AG04450 (cell line): Measurements from ENCODE around the gene MTMR12. TPM values are rescaled to one million over a fixed set of nuclear protein-coding genes. Genes with fewer than 3 reads are reported as not detected.
A peak's percentile ranks its signal among the peaks of the same experiment; 100 is the strongest.

Experiments used
- CTCF ChIA-PET: fragments of 300-600, 350-600 bp; formaldehyde crosslinking; extraction: SDS; loops from one replicate; lab custom pipeline; 2022; ENCODE audit warnings: antibody characterized with exemption, inconsistent platforms; lab: Charles Lee
- POLR2A ChIA-PET: fragments of 350-600 bp; formaldehyde crosslinking; extraction: SDS; loops from one replicate; lab custom pipeline; 2021; ENCODE audit warnings: antibody characterized with exemption, inconsistent platforms; lab: Yijun Ruan, JAX
- DNase-seq: peaks from one replicate; pipeline ENCODE4 v3.0.0-alpha.2; 2011; ENCODE audit warnings: low read depth, low spot score
- H3K27ac ChIP-seq: one replicate; pipeline ENCODE4 v1.5.1; 2012; ENCODE audit warnings: low read depth, low read length, control low read depth
- H3K27me3 ChIP-seq: one replicate; pipeline ENCODE4 v1.6.0; 2012; ENCODE audit warnings: low read length; ENCODE audit not compliant: control insufficient read depth, insufficient read depth
- H3K4me3 ChIP-seq: 2 replicates; pipeline ENCODE4 v1.5.1; 2011; ENCODE audit warnings: mild to moderate bottlenecking, low read depth, low read length, control low read depth
- H3K9me3 ChIP-seq: 2 replicates; pipeline ENCODE4 v1.5.1; 2012; ENCODE audit warnings: low read length; ENCODE audit not compliant: control insufficient read depth, insufficient read depth
- CTCF ChIP-seq: IDR thresholded peaks from 2 replicates; pipeline ENCODE4 v1.5.1; 2011; ENCODE audit warnings: low read depth, low read length, control low read depth, inconsistent platforms
- polyA minus RNA-seq: library from RNA; depleted of rRNA, polyadenylated mRNA; stranded (reverse); fragments of >200 nt; gene quantifications from 2 replicates; pipeline ENCODE4 v1.2.3, GENCODE V29; 2011; rRNA and poly(A)+ RNA removed
- polyA plus RNA-seq: library from polyadenylated mRNA; depleted of rRNA; stranded (reverse); fragments of >200 nt; gene quantifications from 2 replicates; pipeline ENCODE4 v1.2.3, GENCODE V29; 2011; rRNA removed

The MTMR12 gene
- polyA plus RNA-seq (15.7 and 20.8 TPM in 2 replicates), polyA minus RNA-seq (16.5 and 21.7 TPM in 2 replicates)

GRCh38 chr5:32312595-32313332 is at the start of gene MTMR12:
Gene MTMR12 (minus strand): TSS chr5:32312939. CDS start chr5:32312838, 101 bp downstream.
- Histone ChIP-seq H3K27ac (peak within 1 kb of the TSS; percentile 85), H3K9me3 (no peaks in the 10 kb centered on the region; the same call in 1 of the 2 replicates), H3K27me3 (no peaks in the 10 kb centered on the region), H3K4me3 (peak within 1 kb of the TSS; percentile 81)
- no peak for TF ChIP-seq CTCF
- DNase-seq, result peak; percentile 97
- POLR2A ChIA-PET, result no interaction called here
- CTCF ChIA-PET, result no interaction called here

- Histone ChIP-seq H3K4me3 (no peak overlapping the region), H3K27me3 (no peaks in the 10 kb centered on the region), H3K9me3 (no peaks in the 10 kb centered on the region), H3K27ac (no peak overlapping the region)
- POLR2A ChIA-PET, result no interaction called here
- no peak for DNase-seq
- CTCF ChIA-PET, result no interaction called here
- no peak for TF ChIP-seq CTCF
These were observed 49.8 kb upstream of the MTMR12 start for GRCh38 chr5:32362527-32362926.

GRCh38 chr5:32360906-32361305 is 48.2 kb upstream of the MTMR12 start:
- POLR2A ChIA-PET, result no interaction called here
- H3K4me3 ChIP-seq, result no peak overlapping the region
- DNase-seq, result no peak
- no peaks in the 10 kb centered on the region for H3K27me3 ChIP-seq
- CTCF ChIA-PET, result no interaction called here
- TF ChIP-seq CTCF, result no peak
- H3K9me3 ChIP-seq, result no peaks in the 10 kb centered on the region
- H3K27ac ChIP-seq, result no peak overlapping the region

GRCh38 chr5:32358611-32359010 is 45.9 kb upstream of the MTMR12 start:
- DNase-seq, result no peak
- Histone ChIP-seq H3K27ac (no peak overlapping the region), H3K4me3 (no peak overlapping the region), H3K27me3 (no peaks in the 10 kb centered on the region), H3K9me3 (no peaks in the 10 kb centered on the region)
- TF ChIP-seq CTCF, result no peak
- ChIA-PET POLR2A (no interaction called here), CTCF (interaction anchor here (0.6 kb wide), 1 partner anchor 760 kb away, joined by 3 read pairs; no protein-coding TSS in a partner anchor)

GRCh38 chr5:32357658-32358057 is 44.9 kb upstream of the MTMR12 start:
- CTCF ChIA-PET, result interaction anchor here (0.6 kb wide), 1 partner anchor 547 kb away, joined by 5 read pairs; no protein-coding TSS in a partner anchor

More at GRCh38 chr5:32357658-32358057, 44.9 kb upstream of the MTMR12 start:
- Histone ChIP-seq H3K27ac (no peak overlapping the region), H3K4me3 (no peak overlapping the region), H3K27me3 (no peaks in the 10 kb centered on the region), H3K9me3 (no peaks in the 10 kb centered on the region)
- TF ChIP-seq CTCF, result no peak
- no peak for DNase-seq
- POLR2A ChIA-PET, result no interaction called here
